NCI-H1048 (cell line): ENCODE measurements around the gene PTPRG.

Experiments
- DNase-seq: peaks from one replicate; lab custom pipeline; 2025; lab: John Stamatoyannopoulos, UW

The PTPRG gene

GRCh38 chr3:62113092-62113491 lies 551.7 kb downstream of the PTPRG start:
- no peak for DNase-seq

GRCh38 chr3:62114763-62115162 lies 553.4 kb downstream of the PTPRG start:
- DNase-seq = no peak

- no peak for DNase-seq
These were observed 556.7 kb downstream of the PTPRG start for GRCh38 chr3:62117903-62118548.

- no peak for DNase-seq
These were observed 557.8 kb downstream of the PTPRG start for GRCh38 chr3:62119139-62119538.

- DNase-seq = no peak
These were observed 561.4 kb downstream of the PTPRG start for GRCh38 chr3:62122819-62123218.

GRCh38 chr3:62125380-62125779 lies 564.0 kb downstream of the PTPRG start:
- no peak for DNase-seq

GRCh38 chr3:62127116-62127515 lies 565.7 kb downstream of the PTPRG start:
- no peak for DNase-seq

- DNase-seq = no peak
These were observed 566.7 kb downstream of the PTPRG start for GRCh38 chr3:62128051-62128450.

GRCh38 chr3:62128681-62129080 lies 567.3 kb downstream of the PTPRG start:
- DNase-seq = no peak

GRCh38 chr3:62131050-62131449 lies 569.7 kb downstream of the PTPRG start:
- DNase-seq = no peak

GRCh38 chr3:62131620-62132019 lies 570.2 kb downstream of the PTPRG start:
- no peak for DNase-seq

GRCh38 chr3:62132027-62132602 lies 570.7 kb downstream of the PTPRG start:
- DNase-seq = no peak

- DNase-seq = no peak
These were observed 571.6 kb downstream of the PTPRG start for GRCh38 chr3:62133015-62133414.

GRCh38 chr3:62134061-62134496 lies 572.7 kb downstream of the PTPRG start:
- DNase-seq = peak; percentile 16

- DNase-seq = no peak
These were observed 574.4 kb downstream of the PTPRG start for GRCh38 chr3:62135741-62136140.

GRCh38 chr3:62139957-62140356 lies 578.6 kb downstream of the PTPRG start:
- DNase-seq = no peak

GRCh38 chr3:62142331-62143085 lies 581.1 kb downstream of the PTPRG start:
- DNase-seq = no peak

- DNase-seq = no peak
These were observed 582.6 kb downstream of the PTPRG start for GRCh38 chr3:62143843-62144450.

GRCh38 chr3:62144482-62144881 lies 583.1 kb downstream of the PTPRG start:
- DNase-seq = no peak

- DNase-seq = no peak
These were observed 583.9 kb downstream of the PTPRG start for GRCh38 chr3:62145086-62145757.

- DNase-seq = no peak
These were observed 588.2 kb downstream of the PTPRG start for GRCh38 chr3:62149539-62149938.

GRCh38 chr3:62149962-62150361 lies 588.6 kb downstream of the PTPRG start:
- no peak for DNase-seq
